GM19023 (cell line): ENCODE measurements around the gene SLC28A3.

ENCODE experiments used
- ATAC-seq: cut with Tn5 transposase; IDR thresholded peaks from one replicate; pipeline ENCODE4 v1.9.1; 2021; ENCODE audit warnings: mild to moderate bottlenecking, moderate library complexity; ENCODE audit not compliant: unreplicated experiment

Gene SLC28A3

DNA sequence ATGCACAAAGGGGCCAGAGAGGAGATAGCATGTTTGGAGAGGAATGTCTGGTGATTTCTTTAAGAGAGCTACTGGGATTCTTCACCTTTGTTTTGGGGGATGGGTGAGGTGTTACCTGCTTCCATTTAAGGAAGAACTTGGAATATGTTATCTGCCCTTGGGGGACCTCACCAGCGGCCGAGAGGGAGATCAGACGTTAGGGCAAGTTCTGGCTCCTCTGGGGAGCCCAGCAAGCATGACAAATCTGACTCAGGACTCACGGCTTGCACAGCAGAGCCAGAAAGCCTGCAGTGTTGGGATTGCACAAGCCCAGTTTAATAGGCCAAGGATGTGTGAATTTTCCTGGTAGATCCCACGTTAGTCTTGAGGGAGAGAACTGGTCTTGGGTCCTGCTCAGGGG, 40.3 kb downstream of the SLC28A3 start:
- no peak for ATAC-seq

DNA sequence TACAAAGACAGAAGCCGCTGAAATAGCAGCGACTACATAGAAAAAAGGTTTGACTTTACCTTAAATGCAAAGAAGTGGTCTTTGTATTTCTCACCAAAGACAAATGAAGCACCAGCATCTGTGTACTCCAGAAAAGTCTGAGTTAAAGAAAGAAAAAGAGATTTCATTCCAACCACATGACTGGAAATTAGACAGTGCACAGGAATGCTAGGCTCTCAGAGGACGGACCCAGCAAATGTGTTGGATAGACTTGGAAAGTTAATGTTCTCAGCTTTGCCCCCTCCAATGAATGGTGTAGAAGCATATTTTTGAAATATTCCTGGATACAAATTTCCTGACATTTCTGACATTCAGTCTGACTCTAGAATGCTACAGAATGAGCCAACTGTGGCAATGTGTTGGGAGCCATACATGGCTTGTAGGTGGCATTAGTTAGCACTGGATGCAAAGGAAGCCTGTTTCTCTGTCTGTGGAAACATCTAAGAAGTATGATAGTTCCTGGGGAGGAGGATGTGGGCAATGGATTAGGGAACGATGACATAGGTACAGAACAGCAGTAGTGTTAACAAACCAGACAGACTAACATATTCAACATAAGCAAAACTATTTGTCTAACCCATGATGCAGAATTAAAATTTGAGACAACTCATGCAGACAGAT, 43.3 kb downstream of the SLC28A3 start:
- ATAC-seq = no peak

DNA sequence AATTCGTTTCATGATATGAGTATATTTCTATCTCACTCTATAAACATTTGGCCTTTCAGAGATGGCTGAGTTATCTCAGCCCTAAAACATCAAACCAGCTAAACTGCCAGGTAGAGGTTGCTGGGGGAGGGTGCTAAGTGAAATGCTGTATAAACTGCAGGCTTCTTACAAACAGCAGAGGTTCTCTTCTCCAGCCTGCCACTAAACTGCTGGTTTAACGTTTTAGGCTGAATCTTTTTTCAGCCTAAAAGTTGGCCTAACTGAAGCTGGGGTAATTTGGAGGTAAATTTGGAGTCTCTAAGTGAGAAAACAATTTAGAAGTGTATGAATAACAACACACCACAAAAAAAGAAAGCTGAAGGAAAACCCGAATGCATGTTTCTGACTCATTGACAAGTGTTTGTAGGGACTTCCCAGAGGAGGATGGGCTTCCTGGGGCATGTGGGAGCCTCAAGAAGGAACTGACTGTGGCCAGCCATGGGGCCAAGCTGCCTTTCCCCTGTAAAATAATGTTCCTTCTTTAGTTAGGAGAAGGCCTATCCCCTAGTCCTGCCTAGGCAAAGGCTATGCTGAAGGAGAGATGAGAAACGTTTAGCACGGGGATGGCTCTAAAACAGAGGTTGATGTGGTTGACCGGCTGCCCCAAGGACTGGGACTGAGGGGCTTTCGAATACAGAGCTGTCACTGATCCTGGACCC, 44.3 kb downstream of the SLC28A3 start:
- ATAC-seq = peak; percentile 60

DNA sequence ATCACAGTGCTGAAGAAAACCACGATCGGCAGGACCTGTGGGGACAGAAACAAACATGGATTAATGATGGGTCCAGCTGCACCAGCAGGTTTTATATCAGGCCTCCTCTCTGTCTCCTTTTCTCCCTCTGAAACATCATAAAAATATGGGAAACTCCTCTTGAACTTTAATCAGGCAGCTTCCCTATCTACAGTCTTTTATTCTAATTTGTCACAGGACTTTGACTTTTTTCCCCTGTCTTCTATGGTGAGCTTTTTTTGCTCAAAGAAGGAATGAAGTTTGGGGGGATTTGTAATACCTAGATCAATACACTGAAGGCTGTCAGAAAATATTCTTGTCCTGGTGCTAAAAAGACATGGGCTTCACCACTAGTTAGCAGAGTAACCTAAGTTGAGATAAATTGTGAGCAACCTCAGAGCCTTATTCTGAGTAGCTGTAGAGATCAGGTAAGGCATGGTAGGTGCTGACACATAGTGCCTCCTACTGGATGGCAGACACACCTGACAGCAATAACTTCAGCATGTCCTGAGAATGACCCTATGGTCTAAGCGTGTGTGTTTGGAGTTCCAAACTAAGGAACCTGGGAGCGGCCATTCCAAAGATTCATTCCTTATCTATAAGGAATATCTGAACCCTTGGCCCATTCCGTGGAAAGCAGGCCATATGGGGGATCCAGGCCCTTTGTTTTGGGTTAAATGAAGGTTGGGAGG, 46.2 kb downstream of the SLC28A3 start:
- ATAC-seq = no peak

DNA sequence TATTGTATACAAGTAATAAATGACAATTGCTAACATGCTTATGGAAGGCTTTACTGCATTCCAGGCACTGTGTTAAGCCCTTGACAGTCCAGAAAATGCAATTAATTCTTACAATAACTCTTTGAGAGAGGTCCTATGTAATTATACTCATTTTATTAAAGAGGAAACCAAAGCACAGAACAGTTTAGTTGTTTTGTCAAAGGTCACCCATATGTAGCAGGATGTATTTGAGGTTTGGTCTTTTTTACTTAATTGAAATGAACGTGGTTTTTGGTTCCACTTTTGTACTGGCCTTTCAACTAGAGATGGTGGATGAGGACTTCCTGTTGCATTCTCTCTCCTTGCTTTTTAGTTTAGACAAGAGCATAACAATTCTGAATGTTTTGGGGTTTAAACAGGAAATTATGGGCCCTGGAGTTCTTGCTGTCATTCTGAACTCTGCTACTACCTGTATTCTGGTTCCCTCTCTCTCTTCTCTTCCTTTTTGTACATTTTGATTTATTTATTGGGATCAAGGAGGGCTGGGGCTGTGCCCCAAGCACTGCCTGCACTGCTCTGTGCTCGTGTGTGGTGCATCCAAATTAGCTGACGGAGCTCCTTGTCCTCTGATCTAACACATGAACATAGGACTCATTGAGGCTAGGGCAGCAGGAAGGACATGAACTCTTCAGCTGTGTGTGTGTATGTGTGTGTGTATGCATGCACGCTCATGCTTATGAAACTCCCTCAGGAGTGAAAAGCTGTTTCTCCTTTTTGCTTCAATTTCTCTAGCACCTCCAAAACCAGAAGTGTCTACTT, 47.4 kb downstream of the SLC28A3 start:
- ATAC-seq = peak; percentile 49

DNA sequence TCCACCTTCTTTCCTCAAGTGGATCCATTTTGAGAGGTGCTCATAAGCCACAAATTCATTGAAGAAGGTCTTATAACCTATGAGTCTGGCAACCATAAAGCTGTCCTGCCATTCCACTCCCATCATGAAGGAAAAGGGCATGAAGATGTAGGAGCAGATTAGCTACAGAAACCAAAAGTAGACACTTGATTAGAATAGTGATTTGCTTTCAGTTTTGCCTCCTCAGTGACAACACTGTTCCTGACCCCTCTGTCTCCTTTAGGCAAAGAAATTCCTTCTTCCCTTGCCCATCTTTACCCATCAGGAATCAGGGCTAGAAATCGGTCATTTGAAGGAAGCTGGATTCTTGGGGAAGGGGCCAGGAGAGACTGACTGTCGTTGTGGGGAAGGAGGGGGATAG, 55.2 kb downstream of the SLC28A3 start:
- ATAC-seq = peak; percentile 48

DNA sequence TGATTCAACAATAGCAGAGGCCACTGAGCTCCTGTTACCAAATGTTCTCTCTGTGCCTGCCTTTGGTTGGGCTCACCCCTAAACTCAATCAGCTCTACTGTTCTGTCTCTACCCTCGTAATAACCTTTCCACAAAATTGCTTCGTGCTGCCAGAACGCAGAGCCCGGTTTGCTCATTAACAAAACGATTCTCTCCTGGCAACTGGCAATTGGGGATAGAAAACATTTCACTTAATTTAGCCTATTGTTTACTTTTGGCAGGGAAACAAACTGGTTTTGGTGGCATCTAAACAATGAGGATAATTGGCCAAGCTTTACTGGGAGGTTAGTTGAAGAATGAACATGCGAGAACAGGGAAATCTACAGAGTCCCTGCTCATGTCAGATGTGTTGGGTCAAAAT, 56.6 kb downstream of the SLC28A3 start:
- no peak for ATAC-seq

DNA sequence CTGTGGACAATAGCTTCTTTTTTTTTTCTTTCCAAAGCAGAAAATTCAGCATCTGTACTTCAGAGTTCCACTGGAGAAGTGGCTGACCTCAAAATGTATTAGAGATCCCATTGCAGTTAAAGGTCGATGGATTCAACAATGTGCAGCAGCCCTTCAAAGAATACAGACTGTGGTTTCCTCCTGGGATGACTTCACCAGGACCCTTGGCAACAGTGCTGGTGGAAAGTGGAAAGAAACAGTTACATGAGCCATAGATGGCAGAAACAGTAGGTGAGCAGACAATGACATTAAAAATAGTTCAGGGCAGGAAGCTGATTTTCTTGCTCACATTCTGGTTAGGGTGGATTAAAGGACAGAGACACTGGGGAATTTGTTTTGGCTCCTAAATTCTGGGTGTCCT, 62.4 kb downstream of the SLC28A3 start:
- ATAC-seq = no peak

DNA sequence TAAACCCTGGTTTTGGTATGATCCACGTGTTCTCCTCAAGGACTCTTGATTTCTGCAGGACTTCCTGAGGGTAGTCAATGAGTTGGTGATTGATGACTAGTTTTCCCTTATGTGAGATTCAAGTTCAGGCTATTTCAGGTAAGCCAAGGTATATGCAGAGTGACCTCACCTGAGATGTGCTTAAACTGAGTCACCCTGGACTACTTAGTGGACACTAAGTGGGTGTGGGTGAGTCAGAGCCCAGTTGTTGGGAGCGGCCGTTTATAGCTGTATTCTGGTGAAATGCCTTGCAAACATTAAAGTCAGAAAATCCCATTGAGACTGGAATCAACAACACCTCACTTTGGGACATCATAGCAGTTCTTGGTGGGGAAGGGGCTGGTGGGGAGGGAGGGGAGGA, 62.9 kb downstream of the SLC28A3 start:
- ATAC-seq = no peak

DNA sequence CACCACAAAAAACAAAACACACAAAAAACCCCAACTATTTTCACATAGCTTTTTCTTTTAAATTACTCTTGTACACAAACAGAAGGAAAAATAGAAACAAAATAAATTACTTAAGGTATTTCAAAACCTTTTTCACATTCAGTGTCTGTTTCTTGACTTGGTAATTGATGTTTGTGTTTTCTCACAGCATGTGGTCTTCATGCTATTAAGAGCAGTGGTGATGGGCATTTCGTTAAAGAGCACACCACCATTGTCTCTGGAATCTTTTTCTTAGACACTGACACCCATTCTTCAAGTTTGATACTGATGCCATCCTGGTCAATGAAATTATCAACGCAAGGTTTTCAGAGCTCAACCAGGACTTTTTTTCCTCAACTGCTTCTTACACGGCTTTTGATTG, 63.8 kb downstream of the SLC28A3 start:
- no peak for ATAC-seq

DNA sequence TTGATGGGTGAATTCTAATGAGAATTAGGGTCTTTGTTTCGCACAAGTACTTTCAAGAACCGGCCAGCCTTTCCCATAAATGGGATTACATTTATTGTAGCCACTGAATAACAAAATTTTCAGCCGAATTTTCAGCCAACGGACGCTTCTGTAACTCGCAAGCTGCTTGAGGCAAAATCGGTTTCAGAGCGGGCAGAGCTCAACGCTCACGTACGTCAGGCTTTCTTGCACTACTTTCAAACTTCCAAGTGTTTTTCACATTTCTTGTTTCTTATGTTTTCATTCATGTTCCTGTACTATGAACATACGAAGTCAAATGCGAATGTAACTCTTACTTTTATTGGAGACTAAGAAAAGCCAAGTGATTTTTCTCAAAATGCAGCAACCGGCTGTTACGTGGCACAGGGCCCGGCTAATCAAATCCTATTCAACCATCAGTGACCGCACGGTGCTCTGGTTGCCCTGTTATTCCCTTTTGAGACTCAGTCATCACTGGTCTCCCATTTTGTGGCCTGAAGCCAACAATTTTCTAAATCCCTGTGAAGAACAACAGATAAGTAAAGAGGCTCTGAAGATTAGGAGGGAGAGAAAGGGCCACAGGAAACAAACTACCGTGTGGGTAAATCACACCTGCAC, 68.5 kb downstream of the SLC28A3 start:
- no peak for ATAC-seq

DNA sequence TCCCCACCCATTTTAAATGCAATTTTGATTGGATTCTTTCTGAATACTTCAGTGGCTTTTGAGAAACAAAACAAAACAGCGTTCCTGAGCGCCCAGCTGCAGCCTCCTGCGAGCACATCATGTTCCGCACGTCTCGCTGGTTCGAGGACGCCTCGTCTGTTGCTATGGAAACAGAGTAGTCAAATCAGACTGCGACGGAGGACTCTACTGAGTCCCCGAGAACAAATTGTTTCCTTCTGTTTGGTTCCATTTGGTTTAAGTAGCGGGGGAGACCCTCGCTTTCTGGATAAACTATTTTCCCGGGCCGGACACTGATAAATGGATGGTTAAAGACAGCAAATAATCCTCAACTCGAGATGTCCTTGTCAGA, 69.0 kb downstream of the SLC28A3 start:
- ATAC-seq = peak; percentile 88

DNA sequence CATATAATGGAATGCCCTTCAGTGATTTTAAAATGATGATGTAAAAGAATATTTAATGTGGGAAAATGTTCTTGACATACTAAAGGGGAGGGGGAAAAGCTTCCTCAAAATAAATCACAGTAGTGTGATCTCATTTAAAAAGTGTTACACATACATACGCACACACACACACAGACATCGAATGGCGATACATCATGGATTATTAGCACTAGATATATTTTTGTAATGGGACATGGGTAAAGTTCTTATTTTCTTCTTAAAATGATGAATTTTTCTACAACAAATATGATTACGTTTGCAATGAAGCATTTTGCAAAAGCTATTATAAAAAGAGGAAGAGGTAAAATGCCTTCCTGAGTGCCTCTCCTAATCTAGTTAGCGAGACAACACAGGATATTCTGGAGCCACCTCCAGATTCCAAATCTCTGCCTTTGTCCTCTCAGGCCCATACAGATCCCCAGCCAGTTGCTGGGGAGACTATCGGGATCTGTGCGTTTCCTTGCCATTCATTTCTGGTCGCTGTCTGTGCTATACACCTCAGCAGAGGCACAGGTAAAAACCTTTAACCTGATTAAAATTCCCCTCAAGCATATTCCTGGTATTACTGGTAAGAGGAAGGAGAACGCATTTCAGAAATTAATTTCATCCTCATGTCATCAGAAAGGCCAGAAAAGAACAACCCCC, 69.6 kb downstream of the SLC28A3 start:
- ATAC-seq = peak; percentile 25

DNA sequence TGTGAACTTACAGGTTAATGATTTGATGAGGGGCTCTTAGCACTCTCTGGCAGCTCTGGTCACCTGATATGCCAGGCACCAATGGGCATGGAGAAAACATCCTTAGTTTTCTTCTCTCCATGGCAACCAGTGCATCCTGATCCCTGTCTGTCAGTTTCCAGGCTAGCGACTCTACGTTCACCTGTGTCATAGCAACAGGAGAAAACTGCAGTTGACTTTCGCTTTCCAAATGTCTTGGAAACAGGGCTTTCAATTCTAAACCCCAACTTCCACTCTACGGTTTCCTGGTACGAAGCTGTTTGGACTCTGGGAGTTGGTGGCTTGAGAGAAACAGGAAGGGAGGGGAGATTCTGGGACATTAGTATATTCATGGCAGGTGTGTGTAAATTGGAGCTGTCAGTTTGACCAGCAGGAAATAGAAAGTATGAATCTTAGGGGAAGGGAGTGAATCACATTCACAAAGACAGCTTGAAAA, 74.4 kb downstream of the SLC28A3 start:
- ATAC-seq = no peak

DNA sequence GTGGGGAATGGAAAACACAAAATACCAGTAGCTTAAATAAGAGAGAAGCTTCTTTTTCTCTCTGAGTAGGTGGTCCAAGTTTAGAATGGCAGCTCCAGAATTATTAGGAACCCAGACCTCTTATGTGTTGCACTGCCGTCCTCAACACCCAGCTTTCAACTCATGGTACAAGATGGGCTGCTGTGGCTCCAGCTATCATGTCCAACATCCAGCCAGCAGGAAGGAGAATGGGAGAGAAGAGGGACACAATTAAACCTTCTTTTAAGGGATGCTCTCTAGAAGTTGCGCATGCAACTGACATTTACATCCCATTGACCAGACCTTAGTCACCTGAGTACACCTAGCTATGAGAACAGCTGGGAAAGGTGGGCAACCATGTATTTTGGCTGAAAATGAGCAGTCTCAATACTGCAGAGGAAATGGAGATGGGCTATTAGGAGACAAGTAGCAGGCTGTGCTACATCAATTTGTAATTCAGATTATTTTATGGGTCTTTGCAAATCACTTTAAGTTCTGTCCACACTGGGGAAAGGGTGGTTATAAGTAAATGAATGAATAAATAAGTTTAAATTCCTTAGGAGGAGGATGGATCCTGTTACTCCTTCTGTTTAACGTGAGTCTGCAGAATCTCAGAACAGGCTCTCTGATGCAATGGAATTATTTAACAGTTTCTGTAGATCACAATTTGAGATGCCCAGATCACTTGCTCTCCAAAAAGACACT, 76.1 kb downstream of the SLC28A3 start:
- ATAC-seq = no peak

DNA sequence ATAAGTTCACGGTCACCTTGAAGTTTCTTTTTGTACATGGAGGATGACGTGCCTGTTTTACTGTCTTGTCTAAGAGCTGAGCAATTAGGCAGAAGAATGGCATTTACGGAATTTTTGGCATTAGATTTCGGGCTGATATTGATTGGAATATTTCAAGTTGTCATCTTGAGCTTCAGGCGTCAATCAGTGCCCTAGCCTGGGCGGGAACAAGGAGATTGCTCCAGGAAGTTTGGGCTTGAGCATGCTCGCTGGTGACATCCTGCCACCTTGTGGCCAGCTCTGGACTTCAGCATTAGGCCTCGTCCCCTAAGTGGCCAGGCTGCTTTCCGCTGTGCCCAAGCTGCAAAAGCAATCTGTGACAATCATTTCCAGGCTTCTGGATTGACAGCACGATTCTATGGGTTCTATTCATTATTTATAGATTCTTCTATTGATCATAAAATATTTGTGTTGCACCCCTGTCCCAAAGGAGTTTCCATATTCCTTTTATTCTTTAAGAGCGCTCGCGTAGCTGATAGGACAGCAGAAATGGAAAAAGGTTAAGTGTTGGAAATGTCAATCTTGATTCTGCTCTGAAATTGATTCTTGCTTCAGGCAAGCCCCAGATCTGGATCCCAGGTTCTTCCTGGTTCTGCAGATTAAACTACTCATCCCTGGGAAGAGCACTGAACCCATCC, 79.3 kb downstream of the SLC28A3 start:
- peak; percentile 91 for ATAC-seq

DNA sequence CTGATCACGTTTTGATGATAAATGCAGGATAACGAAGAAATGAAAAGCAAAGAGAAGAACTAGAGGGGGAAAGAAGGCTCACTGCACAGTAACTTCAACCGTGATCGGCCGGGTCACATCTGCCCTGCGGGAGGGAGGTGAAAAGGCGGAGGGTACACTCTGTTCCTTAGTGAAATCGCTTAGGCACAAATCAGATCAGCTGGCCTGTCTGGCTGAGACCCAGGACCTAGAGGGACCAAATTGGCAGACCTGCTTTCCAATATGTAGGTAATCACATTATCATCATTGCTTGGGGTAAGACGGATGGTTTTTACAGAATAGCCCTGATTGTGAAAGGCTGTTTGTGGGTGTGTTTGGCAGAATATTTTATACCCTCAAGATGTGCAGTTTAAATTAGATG, 82.2 kb downstream of the SLC28A3 start:
- no peak for ATAC-seq

DNA sequence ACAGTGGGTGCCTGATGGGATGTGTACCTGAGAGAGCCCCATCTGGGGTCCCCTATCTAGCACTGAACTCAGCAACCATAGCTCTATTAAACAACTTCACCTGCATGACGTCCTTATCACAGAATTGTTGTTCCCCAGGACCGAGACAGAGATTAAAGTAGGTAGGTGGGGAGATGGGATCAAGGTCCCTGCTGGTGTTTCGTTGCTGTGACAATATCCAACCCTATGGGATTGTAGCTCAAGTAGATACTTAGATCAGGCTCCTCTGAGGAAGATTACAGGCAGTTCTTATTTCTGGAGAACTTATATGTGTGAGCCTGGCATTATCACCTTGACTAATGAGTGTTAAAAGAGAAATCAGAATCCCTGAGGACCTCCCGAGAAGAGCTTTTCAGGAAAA, 84.9 kb downstream of the SLC28A3 start:
- ATAC-seq = no peak

DNA sequence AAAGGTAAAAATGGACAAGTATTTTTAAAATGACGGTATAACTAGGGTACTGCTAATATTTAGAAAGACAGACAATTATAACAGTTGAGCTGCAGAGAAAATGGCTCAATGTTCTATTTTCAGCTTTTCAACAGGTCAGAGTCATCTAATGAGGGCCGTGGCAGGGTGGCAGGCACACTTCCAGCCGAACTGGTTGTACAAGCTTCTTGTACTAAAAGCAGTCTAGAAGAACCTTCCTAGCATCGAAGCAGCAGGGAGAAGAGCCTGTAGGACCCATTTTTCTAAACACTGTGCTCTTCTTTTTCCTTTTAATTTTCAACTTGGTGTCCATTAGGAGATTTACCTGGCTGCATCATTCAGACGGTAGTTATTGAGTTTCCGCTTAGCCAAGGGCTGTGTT, 85.6 kb downstream of the SLC28A3 start:
- no peak for ATAC-seq
